Stimulated activated CD8-positive, alpha-beta memory T cell treated with anti-CD3 and anti-CD28 coated beads, Interleukin-12 subunit alpha, Interleukin-12 subunit beta, amount 100 ng/mL, for 24 hours (primary cell): ENCODE results near the gene GFM1.

ENCODE experiments used
- DNase-seq: peaks from one replicate; pipeline ENCODE4 v3.0.0-alpha.2; 2020; ENCODE audit errors: extremely low read depth

GFM1 gene

GRCh38 chr3:158644345-158644908 is at the start of gene GFM1:
Gene GFM1 (plus strand): TSS chr3:158644527. CDS start chr3:158644635, 108 bp downstream.
- DNase-seq, result peak; percentile 73

- DNase-seq, result no peak
These were observed 43.5 kb upstream of the GFM1 start for GRCh38 chr3:158600787-158601186.

GRCh38 chr3:158602227-158602626 is 42.1 kb upstream of the GFM1 start:
- no peak for DNase-seq

GRCh38 chr3:158617982-158618875 is 26.1 kb upstream of the GFM1 start:
- no peak for DNase-seq

- DNase-seq, result no peak
These were observed 18.4 kb upstream of the GFM1 start for GRCh38 chr3:158625881-158626280.

GRCh38 chr3:158631981-158632380 is 12.3 kb upstream of the GFM1 start:
- DNase-seq, result no peak

- no peak for DNase-seq
These were observed 3.7 kb upstream of the GFM1 start for GRCh38 chr3:158640646-158641045.

GRCh38 chr3:158642005-158642404 is 2.3 kb upstream of the GFM1 start:
- no peak for DNase-seq

- no peak for DNase-seq
These were observed 1.7 kb upstream of the GFM1 start for GRCh38 chr3:158642474-158643210.

- no peak for DNase-seq
These were observed 5.5 kb downstream of the GFM1 start for GRCh38 chr3:158649791-158650190.

- DNase-seq, result no peak
These were observed 6.9 kb downstream of the GFM1 start for GRCh38 chr3:158651192-158651591.

GRCh38 chr3:158652463-158652862 is 8.1 kb downstream of the GFM1 start:
- DNase-seq, result no peak

GRCh38 chr3:158658889-158659288 is 14.6 kb downstream of the GFM1 start:
- no peak for DNase-seq

GRCh38 chr3:158659454-158660237 is 15.3 kb downstream of the GFM1 start:
- DNase-seq, result no peak

GRCh38 chr3:158660711-158661110 is 16.4 kb downstream of the GFM1 start:
- no peak for DNase-seq

- no peak for DNase-seq
These were observed 18.9 kb downstream of the GFM1 start for GRCh38 chr3:158663246-158663645.

- DNase-seq, result no peak
These were observed 19.5 kb downstream of the GFM1 start for GRCh38 chr3:158663832-158664231.

- no peak for DNase-seq
These were observed 22.1 kb downstream of the GFM1 start for GRCh38 chr3:158666416-158666815.

- DNase-seq, result no peak
These were observed 24.2 kb downstream of the GFM1 start for GRCh38 chr3:158668506-158668905.

GRCh38 chr3:158671821-158672214 is 27.5 kb downstream of the GFM1 start:
- DNase-seq, result no peak

GRCh38 chr3:158672215-158673176 is 28.2 kb downstream of the GFM1 start, which contains the start of gene LXN:
Gene LXN (minus strand): TSS chr3:158672648. CDS start chr3:158672478, 170 bp downstream.
- peak; percentile 35 for DNase-seq
